HG03457 (cell line): ENCODE measurements around the gene ENGASE.
"Not testable (repeated sequence)": the region's sequence is repeated elsewhere in the genome, so short reads cannot be mapped to it uniquely, and the experiment has no call there.

Source experiments
- ATAC-seq: cut with Tn5 transposase; IDR thresholded peaks from one replicate; pipeline ENCODE4 v1.9.1; 2021; ENCODE audit warnings: moderate number of reproducible peaks; ENCODE audit not compliant: unreplicated experiment

The ENGASE gene

DNA sequence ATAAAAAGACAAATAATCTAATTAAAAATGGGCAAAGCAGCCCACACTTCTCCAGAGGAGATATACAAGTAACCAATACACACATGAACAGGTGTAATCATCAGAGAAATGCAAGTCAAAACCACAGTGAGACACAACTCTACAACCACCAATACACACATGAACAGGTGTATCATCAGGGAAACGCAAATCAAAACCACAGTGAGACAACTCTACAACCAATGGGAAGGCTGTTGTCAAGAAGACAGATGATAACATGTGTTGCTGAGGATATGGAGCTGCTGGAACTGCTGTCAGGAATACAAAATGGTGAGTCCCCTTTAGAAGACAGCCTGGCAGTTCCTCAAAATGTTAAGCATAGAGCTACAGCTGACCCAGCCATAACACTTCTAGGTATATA lies 22.5 kb upstream of the ENGASE start:
- ATAC-seq: no peak

DNA sequence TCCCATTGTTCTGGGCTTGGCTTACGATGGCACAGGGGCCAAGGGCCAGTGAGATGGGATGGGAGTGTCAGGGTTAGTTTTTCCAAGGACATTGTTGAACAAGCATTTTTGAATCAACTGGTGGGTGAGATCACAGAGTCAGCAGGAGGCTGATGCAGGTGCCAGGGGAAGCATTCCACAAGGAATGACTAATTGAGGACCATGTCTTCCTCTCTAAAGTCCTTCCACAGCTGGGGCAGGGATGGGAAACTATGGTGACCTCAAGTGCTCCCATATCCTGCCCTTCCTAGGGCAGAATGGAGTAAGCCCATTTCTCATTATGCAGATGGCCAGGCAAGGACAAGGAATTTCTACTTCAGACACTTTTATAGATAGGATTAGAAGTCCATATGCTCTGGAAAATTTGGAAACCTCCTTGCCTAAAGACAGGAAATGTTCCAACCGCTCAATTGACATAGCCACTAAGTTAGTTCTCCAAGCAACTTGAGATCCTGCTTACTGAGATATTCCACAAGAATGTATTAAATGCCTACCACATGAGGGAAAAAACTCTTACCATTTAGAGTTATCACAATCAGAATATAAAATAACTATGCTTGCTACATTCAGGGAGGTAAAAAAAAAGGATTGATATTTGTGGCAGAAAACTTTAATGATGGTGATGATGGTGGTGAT lies 21.2 kb upstream of the ENGASE start:
- no peak for ATAC-seq

DNA sequence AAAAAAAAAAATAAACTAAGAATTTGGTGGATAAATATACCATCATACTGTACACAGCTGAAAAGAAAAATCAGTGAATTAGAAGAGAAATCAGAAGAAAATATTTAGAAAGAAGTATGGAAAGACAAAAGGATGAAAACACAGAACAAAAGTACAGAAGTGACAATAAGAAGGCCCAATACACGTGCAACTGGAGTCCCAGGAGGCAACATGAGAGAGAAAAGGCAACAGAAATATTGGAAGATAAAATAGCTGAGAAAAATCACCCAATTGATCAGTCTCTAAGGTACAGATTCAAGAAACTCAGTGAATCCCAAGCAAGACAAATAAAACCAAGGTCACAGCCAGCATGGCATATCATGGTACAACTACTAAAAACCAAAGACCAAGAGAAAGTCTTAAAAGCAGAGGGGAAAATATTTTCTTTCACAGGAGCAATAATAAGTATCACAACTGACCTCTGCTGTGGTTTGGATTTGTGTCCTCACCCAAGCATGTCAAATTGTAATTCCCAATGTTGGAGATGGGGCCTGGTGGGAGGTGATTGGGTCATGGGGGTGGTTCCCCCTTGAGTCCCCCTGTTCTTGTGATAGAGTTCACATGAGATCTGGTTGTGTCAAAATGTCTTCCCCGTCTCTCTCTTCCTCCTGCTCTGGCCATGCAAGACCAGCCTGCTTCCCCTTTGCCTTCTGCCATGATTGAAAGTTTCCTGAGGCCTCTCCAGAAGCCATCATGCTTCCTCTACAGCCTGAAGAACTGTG lies 20.2 kb upstream of the ENGASE start:
- no peak for ATAC-seq

DNA sequence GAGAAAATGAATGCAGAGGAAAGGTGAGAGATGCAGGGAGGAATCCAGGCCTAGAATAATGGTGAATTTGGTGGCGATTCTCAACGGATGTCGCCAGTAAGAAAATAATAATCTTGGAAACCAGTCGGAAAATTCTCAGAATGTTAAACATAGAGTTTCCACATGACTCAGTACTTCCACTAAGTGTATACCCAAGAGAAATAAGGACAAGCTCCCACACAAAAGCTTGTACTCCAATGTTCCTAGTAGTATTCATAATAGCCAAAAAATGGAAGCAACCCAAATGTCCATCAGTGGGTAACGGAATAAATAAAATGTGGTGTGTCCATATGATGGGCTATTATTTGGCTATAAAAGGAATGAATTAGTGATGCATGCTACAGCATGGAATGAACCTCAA lies 19.4 kb upstream of the ENGASE start:
- no peak for ATAC-seq

DNA sequence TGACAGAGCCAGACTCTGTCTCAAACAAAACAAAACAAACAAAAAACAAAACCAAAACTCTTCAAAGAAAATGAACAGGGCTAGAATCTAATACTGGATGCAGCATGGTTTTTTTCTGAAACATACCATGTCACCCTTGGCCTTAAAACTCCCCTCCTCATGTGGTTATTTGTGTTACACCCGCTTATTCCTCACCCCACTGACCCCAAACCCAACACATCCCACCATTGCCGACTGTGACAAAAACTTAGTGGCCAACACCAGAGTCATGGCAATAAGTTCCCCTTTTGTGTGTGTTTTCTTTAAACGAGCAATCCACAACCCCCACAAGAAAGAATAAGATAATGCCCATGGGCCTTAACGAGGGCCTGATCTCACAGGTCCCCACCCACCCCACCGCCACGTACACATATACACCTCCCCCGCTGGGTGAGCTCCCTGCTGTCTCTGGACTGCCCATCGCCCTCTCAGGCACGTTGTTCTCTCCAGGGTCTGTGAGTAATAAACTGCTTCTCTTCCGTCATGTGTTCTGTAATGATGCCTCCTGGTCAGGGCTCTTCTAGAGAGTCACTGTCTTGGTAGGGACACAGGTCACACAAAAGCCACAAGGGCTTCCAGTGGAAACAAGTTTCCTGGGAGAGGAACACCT lies 16.8 kb upstream of the ENGASE start:
- ATAC-seq: no peak

DNA sequence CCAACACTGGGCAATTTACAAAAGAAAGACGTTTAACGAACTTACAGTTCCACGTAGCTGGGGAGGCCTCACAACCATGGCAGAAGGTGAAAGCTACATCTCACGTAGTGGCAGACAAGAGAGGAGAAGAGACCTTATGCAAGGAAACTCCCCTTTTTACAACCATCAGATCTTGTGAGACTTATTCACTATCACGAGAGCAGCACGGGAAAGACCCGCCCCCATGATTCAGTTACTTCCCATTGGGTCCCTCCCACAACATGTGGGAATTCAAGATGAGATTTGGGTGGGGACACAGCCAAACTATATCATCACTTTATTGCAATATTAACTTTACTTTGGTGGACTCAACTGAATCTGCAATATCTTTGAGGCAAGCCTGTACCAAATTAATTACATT lies 11.9 kb upstream of the ENGASE start:
- ATAC-seq: no peak

DNA sequence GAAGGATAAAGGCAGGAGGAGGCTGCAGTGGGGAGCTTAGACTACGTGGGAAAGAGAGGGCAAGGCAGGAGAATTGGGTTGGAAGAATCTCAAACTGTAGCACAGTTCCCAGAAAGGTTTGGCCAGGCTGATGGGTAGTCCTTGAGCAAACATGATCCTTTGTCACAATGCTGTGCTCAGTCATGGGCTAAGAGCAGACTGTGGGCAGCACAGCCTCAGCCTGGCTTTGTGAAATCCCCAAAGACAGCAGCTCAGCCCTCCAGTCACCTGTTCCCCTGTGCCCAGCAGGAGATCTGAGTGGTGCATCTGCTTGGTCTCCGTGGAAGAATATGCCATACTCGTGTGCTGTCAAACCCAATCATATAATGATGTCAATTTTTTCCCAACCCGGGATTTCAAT lies 10.6 kb upstream of the ENGASE start:
- no peak for ATAC-seq

DNA sequence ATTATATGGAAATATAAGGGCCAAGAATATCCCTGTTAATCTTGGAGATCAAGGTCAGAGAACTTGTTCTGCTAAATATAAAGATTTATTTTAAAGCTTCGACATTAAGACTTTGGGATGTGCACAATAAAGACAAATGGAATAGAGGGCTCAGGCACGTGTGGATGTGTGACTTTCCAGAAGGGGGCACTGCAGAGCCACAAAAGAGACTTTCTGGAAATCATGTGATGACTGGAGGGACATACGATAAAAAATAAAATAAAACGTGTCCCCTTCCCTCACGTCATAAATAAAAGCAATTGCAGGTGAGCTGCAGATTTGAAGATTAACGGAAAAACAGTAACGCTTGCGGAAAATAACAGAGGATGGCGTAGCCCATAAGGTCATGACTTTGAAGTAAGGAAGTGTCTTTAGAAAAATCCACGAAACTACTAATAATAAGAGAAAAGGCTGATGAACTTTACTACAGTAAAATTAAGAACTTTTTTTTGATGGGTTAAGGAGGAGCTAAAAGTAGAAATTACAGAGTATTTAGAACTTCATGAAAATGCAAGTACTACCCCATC lies 9.4 kb upstream of the ENGASE start:
- no peak for ATAC-seq

DNA sequence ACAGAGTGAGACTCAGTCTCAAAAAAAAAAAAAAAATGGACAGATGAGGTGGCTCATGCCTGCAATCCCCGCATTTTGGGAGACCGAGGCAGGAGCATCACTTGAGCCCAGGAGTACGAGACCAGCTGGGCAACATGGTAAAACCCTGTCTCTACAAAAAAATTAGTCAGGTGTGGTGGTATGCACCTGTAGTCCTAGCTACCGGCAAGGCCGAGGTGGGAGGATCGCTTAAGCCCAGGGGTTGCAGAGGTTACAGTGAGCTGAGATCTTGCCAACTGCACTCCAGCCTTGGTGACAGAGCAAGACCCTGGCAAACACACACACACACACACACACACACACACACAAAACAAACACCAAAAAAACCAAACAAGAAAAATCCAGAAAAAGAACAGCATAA lies 7.7 kb upstream of the ENGASE start:
- no peak for ATAC-seq

DNA sequence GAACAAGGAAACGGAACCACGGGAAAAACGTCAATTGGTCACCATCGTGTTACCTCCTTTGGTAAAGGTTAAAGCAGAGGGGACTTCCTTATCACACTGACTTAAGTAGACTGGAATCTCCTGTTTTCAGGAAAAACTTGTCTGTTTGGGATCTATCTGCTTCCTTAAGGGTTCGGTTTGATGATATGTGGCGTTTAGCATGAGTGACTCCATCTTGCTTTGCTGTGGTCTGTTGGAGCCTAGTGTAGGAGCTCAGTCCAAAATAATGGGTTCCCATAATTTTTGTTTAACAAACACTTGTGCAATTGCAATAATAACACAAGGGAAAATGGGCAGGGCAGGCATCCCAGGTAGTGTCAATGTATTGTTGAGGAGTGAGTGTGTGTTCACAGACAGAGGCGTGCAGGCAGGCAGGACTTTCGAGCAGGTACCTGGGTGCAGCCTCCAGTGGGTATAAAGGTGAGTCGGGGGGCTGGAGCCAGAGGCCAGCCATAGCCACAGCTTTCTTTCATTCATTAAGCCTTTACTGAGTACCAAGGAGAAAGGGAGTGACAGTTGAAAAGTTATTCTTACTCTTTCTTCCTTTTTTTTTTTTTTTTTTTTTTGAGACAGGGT lies 4.3 kb upstream of the ENGASE start:
- no peak for ATAC-seq

DNA sequence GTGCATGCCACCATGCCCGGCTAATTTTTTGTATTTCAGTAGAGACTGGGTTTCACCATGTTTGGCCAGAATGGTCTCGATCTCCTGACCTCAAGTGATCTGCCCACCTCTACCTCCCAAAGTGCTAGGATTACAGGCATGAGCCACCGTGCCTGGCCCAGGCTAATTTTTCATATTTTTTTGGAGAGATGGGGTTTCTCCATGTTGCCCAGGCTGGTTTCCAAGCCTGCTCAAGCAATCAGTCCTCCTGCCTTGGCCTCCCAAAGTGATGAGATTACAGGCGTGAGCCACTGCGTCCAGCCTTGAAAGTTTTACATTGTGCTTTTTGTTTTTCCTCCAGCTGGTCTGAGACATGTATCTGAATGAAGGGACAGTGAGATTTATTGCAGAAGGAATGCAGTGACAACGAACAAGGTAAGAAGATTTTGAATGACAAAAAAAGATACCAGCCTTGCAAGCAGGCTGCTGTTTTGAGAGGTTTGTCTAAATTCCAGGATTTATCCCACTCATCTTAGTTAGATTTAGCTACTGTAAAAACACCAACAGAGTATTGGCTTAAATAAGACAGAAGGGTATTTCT lies 3.4 kb upstream of the ENGASE start:
- ATAC-seq: no peak

DNA sequence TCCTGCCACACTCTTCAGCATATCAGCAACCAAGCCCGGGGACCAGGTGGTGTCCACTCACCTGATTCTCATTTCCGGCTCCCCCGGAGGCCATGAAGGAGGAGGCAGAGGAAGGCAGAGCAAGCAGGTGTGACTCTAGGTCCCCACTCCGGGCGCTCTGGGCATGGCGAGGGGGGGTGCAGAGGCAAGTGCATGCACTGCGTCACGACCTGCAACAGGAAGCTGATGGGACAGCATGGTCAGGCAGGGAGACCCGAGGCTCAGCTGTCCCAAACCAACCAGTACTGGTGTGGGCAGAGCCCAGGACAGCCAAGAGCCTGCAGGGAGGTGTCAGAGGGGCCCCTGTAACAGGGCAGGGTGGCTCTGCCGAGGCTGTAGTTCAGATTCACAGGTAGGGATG lies 2.1 kb upstream of the ENGASE start:
- ATAC-seq: no peak

DNA sequence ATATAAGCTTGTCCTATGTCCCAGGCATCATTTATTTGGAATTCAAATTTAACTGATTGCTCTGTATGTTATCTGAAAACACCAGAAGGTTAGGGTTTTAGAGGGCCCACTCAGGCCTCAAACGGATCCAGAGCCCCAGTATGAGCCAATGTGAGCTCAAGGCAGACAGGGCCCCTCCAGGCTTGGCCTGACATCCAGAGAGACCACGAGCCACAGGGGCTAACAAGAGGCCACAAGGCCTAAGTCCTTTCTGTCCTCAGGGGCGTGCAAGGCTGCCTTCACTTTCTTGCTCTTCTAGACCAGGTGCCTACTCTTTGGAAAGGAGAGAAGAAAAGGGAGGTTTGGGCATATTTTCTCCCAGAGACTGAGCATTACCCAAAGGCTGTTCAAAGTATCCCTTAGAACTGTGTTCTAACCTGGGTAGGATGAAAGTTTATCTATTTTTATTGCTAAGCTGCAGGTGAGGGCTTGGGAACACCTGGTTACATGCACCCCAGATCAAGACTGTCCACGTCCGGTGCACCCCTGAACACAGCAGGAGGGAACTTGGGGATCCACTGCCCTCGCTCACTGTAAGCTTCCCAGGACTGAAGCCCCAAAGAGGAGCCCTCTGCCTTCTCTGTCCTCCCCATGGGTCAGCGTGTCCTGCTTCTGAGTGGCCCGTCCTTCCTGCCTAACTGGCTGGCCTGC lies 1.5 kb upstream of the ENGASE start:
- no peak for ATAC-seq

DNA sequence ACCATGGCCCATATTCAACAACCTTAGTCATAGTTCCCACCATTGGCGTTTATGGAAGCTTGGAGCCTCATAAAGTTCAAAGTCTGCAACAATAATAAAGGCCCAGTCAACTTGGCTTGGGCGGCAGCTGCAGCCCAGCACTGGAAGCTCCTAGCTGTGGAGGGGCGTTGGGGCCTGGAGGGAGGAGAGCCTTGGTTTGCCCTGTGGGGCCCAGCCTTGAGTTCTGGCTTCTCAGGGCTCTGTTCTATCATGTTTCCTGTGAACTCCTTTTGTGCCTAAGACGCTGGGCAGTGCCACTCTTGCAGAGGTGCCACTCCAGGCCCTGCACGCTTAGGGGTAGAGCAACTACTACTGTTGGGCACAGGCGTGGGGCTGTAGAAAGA lies 927 bp upstream of the ENGASE start:
- ATAC-seq: no peak

DNA sequence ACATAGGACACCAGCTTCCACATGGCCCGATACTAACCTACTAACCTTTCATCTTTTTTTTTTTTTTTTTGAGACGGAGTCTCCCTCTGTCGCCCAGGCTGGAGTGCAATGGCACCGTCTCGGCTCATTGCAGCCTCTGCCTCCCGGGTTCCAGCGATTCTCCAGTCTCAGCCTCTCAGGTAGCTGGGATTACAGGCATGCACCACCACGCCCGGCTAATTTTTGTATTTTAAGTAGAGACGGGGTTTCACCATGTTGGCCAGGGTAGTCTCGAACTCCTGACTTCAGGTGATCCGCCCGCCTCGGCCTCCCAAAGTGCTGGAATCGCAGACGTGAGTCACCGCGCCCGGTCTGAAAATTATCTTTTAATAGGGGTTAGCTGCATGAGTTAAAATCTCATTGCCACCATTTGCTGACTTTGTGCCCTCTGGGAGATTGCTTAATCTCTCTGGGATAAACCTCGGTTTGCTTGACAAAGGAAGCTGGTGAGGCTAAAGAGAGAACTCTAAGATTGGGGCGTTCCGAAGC lies 439 bp upstream of the ENGASE start:
- ATAC-seq: not testable (repeated sequence)

DNA sequence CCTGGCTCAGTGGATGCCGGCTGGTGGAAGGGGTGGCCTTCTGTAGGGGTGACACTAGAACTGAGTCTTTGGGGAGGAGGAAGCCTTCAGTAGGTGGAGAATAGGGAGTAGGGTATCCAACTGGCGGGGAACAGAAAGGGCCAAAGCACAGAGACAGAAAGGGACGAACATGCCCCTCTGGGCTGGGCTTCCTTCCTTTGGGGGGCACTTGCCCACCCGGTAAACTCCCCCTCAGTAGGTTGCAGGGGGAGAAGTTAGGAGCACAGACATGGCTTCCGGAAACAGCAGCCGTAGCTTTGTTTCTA lies 774 bp downstream of the ENGASE start:
- no peak for ATAC-seq

DNA sequence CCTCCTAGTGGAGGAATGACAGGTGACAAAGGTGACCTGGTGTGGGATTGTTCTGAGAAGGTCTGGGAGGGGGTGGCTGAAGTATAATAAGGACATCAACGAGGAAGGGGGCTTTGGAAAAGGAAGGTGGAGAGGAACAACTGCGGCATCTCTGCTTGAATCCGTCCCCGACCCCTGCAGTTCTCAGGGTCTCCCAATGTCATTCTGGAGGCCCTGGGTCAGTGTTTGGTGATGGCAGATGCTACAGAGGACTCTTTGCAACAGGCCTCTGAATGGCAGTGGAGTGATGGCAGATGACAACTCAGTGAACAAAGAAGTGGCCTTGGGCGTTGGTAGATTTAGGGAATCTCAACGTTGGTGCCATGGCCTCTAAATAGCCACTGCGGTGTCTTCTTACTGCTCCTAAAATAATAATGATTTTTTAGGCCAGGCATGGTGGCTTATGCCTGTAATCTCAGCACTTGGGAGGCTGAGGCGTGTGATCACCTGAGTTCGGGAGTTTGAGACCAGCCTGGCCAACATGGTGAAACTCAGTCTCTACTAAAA lies 1.3 kb downstream of the ENGASE start:
- no peak for ATAC-seq

DNA sequence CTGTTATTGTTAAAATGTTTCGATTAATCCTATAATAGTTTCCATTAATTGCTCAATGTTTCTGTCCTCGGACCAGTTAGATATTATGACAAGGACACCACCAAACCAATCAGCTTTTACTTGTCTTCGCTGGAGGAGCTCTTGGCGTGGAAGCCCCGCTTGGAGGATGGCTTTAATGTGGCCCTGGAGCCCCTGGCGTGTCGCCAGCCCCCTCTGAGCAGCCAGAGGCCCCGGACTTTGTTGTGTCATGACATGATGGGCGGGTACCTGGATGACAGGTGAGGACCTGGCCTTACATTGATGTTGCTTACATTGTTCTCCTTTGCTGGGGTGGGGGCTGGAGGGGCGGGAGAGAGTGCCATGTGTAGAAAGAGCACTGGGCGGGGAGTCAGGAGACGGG lies 3.0 kb downstream of the ENGASE start:
- no peak for ATAC-seq

DNA sequence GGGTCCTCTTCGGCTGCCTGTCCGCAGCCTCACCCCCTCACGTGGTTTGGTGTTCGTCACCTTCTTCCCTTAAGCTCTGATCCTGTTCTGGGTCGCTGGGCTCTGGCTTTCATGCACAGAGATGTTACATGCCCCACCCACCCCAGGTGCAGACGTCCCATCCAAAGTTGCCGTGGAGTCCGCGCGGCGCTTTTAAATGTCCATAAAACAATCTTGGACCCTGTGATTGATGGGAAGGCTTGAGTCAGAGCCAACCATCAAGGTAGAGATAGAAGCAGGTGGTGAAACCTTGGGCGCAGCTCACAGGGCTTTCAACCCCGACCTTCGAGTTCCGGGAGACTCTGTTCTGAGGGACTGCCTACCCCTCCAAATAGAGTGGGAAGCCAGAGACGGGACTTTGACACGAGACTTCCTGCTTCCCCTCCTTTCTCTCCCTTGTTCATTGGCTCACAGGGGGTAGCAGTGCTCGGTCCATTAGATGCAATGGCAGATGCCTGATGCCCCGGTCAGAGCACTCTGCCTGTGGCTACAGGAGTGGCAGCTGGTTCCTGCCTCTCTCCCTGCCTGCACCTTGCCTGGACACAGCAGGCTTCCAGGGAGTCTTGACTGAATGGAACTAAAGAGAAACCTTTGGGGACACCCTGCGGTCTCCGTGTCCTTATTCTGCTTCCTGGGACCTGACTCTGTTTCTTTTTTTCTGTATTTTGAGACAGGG lies 4.0 kb downstream of the ENGASE start:
- no peak for ATAC-seq
